Epidermal melanocyte (primary cell): ENCODE data around the gene ZNF837.
"Not testable (repeated sequence)": the region's sequence is repeated elsewhere in the genome, so short reads cannot be mapped to it uniquely, and the experiment has no call there.

Experiments
- DNase-seq: peaks from one replicate; pipeline ENCODE4 v3.0.0; 2011; ENCODE audit warnings: low spot score; ENCODE audit not compliant: insufficient read length

ZNF837 gene

DNA sequence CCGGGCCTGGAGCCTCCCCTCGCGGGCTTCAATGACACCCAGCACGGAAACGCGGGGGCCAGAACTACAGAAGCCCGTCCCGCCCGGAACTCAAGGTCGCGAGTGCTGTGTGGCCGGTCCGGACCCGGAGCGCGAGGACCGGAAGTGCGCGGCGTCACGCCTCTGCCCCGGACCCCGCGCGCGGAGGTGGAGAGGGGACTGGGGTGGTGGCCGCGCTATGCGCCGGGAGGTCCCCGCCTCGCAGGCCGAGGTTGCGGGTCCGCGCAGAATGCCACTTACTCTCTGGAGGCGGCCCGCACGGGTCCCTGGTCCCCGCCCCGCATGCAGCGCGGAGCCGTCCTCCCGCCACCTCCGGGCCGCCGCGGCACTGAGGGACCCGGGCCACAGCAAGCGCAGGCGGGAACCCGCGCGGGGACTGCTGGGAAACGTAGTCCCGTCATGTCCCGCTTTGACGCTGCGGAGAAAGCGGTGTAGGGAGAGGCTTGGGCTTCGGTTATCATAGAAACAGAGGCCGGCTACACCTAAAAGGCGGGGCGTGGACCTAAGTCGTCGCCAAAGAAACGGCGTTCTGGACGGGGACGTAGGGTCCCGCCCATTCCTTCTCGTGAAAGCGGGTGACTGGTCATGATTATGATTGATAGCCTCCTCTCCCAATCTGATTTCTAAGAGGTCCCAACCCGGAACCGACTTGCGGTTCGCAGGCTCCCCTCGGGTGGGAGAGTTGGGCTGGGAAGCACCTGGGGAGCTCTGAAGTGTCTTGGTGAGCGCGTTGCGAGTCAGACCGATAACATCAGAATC lies at the start of gene ZNF837:
Gene ZNF837 (minus strand): TSS at position 369 of the 798 bp plus-strand sequence. CDS start 11,698 bp downstream, outside the sequence.
- DNase-seq = peak; percentile 97

DNA sequence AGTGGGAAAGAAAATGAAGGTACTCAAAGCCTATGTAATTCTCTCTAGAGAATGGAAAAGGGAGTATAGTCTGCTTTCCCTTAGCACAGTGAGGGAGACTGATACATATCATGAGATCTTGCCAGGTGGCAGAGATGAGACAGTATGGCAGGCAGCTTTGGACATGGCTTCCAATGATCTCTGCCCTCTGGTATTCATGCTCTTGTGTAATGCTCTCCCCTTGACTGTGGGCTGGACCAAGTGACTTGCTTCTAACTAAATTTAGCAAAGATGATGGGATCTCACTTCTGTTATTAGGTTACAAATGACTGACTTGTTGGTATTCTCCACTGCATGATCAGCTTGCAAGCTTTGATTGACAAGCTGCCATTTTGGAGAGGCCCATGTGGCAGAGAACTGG lies 48.9 kb upstream of the ZNF837 start:
- no peak for DNase-seq

DNA sequence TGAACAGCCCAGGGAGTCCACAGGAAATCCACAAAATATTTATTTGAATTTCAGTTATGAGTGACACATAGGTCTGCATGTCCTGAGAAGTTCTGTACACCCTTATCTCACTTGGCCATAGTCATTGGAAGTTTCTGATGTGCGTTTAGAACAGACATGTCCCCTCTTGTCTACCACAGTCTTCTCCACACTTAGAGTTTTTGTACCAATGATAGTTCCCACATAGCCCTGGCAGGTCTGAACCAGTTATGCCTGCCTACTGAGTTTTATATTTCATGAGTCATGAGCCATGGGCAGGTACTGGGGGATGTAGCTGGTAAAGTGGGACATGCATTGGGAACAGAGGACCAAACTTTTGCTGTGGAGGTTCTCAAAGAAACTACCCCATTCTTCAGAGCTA lies 47.8 kb upstream of the ZNF837 start:
- no peak for DNase-seq

DNA sequence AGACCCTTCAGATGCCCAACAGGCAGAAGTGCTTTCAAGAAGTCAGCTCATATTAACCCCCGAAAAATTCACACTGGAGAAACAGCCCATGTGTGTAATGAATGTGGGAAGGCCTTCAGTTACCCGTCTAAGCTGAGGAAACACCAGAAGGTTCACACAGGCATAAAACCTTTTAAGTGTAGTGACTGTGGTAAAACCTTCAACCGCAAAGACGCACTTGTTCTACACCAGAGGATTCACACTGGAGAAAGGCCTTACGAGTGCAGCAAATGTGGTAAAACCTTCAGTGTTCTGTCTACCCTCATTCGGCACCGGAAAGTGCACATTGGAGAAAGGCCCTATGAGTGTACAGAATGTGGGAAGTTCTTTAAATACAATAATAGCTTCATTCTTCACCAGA lies 36.2 kb upstream of the ZNF837 start:
- no peak for DNase-seq

DNA sequence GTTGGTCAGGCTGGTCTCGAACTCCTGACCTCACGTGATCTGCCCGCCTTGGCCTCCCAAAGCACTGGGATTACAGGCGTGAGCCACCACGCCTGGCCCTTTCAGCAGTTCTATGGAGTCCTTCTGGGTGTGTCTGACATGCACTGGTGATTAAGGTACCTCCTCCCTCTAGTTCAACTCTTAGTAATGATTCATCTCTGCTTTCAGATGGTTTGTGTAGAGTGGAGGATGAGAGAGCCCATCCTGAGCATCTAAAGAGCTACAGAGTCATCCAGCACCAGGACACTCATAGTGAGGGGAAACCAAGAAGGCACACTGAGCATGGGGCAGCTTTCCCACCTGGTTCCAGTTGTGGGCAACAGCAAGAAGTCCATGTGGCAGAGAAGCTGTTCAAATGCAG lies 35.8 kb upstream of the ZNF837 start:
- no peak for DNase-seq

DNA sequence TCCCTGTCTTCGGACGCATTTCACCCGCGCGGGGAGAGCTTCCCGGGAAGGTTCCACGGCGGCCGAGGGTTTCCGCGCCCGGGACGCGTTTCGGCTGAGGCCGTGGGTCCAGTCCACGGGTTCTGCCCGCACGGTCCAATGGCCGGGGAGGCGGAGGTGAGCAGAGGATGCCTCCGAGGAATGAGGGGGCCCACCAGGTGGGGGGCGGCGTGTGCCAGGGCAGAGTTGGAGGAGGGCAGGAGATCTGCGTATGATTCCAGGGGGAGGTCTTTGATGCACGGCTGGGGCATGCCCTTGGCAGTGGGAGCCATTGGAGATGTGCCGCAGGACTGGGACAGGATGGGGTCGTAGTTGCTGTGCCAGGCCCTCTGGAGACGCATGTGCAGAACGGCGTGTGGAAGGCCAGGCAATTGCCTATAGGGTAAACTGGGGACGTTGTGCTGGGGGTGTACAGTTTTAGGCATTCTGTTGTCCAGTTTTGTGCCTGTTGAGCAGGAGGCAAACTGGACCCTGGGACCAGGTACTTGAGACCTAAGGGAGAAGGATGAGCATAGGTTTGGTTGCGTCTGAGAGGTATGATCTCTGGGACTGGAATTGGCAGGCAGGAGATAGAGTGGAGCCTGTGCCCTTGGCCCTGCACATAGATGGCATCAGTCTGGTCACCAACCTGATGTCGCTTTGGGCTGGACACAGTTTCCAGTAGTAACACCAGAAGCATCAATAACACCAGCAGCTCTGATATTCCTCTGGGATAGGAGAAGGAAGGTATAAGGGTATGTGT lies 28.4 kb upstream of the ZNF837 start:
- DNase-seq = no peak

DNA sequence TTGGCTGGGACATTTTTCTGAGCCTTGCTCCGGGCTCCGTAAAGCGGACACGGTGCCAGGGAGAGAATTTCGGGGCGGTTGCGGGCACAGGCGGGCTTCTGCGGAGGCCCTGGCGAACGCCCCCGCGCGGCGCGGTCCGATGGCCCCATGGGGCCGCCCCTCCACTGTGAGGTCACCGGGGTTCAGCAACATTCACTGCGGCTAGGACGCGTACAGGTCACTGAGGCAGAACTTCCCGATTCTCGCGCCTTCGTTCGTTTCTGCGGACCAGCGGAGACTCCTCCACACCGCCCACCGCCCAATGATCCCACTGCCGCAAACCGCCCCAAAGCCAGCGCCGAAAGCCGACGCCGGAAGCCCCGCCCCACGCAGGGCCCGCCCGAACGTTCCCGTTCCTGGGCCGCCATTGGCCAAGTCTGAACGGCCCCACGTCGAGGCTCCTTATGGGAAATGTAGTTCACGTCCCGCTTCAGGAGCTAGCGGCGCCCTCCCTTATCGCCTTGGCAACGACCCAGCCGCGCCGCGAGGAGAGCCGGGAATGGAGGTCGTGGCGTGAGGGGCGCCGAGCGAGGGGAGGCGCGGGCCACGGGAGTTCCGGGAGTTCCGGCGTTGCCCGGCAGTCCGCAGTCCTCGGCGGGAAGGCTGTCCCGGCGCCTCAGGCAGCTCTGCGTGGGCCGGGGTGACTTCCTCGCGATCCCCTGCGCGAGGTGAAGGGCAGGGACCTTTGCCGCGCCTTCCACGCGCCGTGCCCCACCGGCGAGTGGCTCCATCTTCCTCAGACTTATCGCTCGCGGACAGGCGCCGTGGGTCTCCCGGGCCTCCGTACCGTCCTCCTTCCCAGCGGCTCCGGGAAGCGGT lies 27.6 kb upstream of the ZNF837 start, which contains the start of gene ZNF584:
Gene ZNF584 (plus strand): TSS at position 498 of the 858 bp plus-strand sequence. CDS start 499 bp downstream, outside the sequence.
- DNase-seq = peak; percentile 95

DNA sequence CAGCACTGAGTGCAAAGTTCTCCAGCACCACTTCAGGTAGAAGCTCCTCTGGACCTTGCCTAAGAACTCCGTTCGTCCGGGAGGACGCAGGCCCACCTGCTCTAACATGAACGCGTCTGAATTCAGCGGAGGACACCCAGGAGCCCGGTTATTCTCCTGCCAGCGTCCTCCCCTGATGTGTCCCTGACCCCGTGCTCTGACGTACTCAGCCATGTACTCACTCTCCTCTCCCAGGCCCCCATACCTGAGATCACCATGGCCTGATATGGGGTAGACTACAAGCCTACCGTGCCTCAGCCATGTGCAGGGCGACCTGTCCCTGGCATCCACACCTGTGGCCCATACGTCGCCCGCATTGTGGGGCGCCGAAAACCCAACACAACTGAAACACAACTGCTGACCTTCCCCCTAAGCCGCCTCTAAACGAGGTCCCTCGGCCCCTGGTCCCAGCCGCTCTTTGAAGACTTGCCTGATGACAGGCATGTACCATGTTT lies 26.9 kb upstream of the ZNF837 start:
- no peak for DNase-seq

DNA sequence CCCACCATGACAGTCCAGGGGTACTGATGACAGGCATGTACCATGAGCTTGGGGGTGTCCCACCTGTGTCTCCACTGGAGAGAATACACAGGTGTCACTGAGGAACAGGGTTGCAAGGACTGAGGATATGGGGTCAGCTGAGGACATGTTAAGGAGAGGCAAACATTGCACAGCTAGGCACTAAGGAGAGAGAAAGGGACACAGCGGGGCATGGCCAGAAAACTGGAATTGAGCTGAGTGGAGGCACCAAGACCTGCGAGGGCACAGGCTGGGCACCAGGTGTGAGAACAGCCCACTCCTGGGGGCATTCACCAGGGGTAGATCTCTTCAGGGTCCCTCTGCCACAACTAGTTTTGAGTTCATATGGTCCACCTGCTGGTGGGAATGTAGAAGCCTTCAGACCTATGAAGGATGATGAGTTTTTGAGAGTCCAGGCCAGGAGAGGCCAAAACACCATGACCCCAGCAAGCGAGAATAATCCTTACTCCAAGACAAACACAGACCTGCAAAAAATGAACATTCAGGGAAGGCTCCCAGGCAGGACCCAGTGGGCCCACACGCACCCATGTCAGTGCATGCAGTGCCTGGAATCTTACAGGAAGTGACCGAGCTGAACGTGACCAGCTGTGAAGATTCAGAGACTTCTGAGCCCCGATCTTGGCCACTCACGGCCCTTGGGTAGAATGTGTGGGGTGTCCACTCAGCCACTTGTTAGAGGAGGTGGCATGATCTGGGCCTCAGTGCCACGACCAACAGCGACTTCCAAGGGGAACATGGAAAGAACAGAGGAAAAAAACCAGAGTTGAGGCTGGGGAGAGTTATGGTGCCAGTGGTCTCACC lies 26.2 kb upstream of the ZNF837 start:
- DNase-seq = no peak

DNA sequence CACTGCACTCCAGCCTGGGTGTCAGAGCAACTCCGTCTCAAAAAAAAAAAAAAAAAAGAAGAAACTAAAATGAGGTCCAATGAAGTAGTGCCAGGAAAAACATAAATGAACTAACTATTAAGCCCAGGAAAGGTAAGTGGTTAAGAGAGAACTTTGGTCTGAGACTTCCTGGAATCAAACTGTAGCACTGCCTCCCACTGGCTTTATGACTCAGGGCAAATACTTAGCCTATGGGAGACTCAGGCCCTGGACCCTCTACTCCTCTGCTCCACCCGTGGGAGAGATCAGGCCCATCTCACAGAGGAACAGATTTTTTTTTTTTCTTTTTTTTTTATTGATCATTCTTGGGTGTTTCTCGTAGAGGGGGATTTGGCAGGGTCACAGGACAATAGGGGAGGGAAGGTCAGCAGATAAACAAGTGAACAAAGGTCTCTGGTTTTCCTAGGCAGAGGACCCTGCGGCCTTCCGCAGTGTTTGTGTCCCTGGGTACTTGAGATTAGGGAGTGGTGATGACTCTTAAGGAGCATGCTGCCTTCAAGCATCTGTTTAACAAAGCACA lies 23.2 kb upstream of the ZNF837 start:
- DNase-seq = not testable (repeated sequence)

DNA sequence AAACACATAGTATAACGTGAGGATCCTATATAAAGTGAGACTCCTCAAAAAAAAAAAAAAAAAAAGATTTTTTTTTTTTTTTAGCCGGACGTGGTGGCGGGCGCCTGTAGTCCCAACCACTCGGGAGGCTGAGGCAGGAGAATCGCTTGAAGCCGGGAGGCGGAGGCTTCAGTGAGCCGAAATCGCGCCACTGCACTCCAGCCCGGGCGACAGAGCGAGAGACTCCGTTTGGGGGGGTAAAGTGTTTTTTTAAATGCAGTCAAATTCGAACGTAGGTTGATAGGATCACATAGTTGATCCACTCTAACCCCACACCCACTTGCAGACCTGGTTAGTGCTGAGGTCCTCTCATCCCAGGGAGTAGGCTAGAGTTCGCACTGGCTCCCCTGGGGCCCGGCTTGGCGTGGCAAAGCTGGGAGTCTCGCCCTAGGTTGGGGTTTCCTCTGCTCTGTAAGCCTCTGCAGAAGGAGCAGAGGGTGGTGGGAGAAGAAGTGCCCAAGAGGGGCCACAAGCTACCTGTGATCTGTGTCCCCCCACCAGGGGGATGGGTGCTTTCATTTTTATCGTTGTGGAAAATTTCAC lies 21.1 kb upstream of the ZNF837 start:
- no peak for DNase-seq

DNA sequence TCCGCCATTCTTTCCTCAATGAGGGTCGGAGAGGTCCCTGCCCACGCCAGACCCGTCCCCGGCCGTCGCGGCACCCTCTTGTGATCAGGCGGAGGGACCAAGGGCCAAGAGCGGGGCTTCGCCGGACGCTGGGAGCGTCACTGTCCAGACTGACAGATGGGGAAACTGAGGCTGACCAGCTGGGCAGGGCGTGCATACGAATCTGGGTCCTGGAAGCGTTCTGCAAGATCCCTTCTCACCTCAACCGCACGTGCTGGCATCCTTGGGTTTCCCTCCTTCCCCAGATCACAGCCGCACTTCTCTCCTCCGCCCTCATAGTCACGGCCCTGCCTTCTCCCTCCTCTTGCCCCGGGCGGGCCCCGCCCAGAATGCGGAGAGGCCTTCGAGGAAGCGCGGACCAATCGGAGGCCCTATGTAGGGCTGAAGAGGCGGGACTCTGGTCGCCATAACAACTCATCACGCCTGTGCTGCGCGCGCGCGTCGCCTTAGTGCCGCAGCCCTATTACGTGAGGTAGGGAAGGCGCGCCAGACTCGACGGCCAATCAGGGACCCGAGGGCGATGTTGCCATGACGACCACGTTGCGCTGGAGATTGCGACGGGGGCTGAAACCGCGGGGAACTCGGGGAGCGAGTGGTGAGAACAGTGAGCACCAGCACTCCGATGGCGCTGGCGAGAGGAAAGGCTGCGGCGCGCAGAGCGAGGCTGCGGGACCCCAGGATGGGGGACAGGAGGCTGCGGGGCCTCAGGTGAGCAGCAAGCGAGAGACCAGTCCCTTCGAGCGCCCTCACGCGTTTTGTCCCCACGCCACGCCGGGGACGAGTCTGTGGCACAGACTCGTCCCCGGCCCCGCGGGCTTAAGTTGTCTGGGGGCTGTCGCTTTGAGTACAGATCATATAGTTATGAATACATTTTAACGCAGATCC lies 20.3 kb upstream of the ZNF837 start:
- DNase-seq = peak; percentile 100

DNA sequence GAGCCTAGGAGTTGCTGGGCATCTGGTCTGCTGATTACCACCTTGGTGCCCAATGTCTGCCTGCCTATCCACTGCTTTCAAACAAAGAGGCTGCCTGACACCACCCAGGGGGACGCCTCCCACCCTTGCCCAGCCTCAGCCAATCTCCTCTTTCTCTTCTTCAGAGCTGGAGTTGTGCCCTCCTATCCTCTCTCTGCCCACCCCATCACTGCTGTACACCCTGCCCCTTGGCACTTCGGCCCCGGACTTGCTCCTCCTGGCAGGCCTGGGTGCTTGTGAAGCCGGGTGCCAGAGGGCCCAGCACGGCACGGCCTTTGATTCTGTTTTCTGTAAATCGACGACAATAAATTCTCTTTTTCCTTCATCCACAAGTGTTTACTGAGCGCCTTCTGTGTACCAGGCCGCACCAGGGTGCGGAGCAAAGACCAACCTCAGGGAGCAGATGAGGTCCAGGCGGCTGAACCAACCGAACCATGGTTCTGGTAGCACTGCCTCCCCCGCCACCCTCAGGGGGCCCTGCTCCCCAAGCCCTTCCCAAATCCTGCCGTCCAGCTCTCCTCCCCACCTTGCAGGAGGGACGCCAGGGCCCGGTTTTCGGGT lies 19.6 kb upstream of the ZNF837 start:
- no peak for DNase-seq

DNA sequence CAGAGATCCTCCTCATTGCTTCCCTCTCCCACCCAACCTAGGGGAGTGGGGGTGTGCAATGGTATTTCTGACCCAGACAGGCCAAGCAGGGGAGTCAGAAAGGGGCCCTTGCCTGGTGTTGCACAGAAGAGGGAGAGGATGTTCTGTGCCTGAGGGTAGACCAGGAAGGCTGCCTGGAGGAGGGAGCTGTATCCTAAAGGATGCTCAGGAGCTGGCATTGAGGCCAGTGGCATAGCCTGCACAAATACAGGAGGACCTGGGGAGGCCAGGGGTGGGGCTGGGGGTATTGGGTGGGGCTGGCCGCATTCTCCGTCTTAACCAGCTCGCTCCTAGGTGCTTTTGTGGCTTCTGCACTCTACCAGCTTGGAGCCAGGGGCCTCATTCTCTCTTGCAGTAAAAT lies 19.1 kb upstream of the ZNF837 start:
- no peak for DNase-seq

DNA sequence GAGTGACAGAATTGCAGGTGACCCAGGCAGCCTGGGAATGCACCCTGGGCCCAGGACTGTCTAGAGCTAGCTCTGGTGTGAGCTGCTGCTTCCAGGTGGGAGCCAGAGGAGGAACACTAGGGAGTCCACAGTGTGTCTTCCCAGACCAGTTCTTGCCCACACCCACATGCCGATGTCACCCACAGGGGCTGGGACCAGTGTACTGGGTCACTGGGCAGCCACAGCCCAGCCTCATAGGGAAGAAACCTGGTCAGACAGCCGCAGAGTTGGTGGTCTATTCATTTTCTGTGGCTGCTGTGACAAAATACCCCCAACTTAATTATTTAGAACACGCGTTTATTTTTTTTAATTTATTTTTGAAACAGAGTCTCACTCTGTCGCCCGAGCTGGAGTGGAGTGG lies 17.7 kb upstream of the ZNF837 start:
- DNase-seq = no peak

DNA sequence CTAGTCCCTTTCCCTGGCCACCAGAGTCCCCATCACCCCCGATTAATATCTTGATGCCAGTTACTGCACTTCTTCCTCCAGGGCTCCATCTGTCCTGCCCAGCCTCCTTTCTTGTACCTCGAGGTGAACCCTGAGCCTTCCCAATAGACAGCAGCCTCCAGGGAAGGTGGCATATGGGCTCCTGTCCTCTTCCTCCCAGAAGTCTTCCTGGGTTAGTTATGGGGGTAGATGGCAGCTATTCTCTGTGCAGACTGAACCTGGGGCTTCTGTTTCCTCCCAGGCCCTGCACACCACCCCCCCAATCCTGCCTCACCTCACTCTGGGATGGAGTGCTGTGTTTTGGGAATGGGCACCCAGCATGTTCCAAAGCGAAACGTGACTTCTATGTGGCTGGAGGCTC lies 17.3 kb upstream of the ZNF837 start:
- DNase-seq = no peak

DNA sequence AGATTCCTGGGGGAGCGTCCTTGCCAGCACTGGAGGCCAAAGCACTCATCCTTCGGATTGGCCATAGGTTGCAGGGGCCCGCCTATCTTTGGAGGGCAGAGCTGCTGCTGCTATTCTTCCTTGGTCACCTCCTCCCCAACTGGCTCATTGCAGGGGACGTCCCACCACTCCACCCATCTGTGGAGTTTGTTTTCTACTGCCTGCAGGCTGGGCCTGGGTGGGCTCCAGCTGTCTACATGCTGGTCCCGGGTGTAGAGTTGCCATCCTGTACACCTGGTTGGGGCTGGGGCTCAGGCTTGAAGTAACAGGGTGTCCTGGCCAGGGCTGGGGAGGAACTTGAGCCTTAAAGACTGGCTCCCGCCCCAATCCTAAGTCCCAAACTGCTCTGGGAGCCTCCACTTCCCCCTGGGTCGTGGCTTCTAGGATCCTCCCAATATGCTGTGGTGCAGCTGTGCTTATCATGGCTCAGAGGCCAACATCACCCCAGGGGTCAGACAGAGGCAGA lies 16.8 kb upstream of the ZNF837 start:
- DNase-seq = no peak
